ENCODE data around the gene GMDS. TPM values are rescaled to one million over a fixed set of nuclear protein-coding genes. Genes with fewer than 3 reads are reported as not detected.

Gene GMDS
- total RNA-seq, 2 experiments from 2014 or later = 36.6 to 42.8 TPM

DNA sequence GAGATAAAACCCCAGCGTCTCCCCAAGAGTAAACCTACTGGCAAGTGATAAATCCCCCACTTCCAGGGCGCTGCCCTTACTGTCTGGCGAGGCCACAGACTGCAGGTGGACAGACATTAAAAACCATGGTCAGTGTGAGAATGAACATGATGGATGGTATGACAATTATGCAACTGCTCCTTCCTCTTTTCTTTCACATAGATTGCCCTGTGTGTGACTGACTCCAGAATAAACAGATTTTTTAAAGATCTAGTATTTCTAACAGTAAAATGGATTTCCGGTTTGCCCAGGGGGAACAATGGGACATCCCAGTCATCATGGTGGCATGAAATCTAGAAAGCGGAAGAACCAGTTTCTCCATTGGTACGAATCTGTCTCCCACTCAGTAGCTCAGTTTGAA is 482.0 kb downstream of the GMDS start:
- H3K4me1 Mint-ChIP-seq (ENCODE audit: low read depth) = peaks cover 4% of the 10 kb centered on the region
- no peaks in the 10 kb centered on the region for H3K27me3 Mint-ChIP-seq
- no peaks in the 10 kb centered on the region for H3K9me3 Mint-ChIP-seq
- intact Hi-C loops (cut with micrococcal nuclease) = no loop called here
- DNase-seq (no peak), ATAC-seq (no peak)
- ChIA-PET CTCF (interaction anchor here (1.4 kb wide), 1 partner anchor 166 kb away, joined by 3 read pairs; no protein-coding TSS in a partner anchor), POLR2A (interaction anchor here (0.6 kb wide), 1 partner anchor 1360 kb away, joined by 3 read pairs; no protein-coding TSS in a partner anchor)
- TF ChIP-seq, protein P1, sequence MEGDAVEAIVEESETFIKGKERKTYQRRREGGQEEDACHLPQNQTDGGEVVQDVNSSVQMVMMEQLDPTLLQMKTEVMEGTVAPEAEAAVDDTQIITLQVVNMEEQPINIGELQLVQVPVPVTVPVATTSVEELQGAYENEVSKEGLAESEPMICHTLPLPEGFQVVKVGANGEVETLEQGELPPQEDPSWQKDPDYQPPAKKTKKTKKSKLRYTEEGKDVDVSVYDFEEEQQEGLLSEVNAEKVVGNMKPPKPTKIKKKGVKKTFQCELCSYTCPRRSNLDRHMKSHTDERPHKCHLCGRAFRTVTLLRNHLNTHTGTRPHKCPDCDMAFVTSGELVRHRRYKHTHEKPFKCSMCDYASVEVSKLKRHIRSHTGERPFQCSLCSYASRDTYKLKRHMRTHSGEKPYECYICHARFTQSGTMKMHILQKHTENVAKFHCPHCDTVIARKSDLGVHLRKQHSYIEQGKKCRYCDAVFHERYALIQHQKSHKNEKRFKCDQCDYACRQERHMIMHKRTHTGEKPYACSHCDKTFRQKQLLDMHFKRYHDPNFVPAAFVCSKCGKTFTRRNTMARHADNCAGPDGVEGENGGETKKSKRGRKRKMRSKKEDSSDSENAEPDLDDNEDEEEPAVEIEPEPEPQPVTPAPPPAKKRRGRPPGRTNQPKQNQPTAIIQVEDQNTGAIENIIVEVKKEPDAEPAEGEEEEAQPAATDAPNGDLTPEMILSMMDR (IDR thresholded peaks at IDR 0.05) = no peak
- H3K27ac Mint-ChIP-seq = no peak overlapping the region
- no peak overlapping the region for H3K4me3 Mint-ChIP-seq
- peaks cover 3% of the 10 kb centered on the region for H3K36me3 Mint-ChIP-seq (ENCODE audit: low read depth)

DNA sequence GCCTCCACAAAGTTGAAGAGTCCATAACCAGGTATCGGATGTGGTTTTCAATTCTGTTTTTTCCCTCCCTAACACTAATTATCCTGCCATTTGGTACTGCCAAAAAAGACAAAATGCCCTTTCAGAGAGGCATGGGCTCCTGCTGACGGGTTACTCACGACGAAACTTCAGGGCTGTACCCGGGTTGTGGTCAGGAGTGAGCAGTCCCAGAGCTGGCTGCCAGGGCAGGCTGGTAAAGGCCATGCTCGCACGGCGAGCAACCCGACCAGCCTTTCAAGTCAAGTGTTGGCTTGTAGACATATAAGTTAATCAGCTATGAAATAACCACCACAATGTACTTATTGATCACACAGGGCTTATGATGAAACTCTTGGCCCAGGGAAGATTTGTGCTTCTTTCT is 483.2 kb downstream of the GMDS start:
- H3K27ac Mint-ChIP-seq = no peak overlapping the region
- ATAC-seq (no peak), DNase-seq (no peak)
- no peaks in the 10 kb centered on the region for H3K9me3 Mint-ChIP-seq
- H3K4me1 Mint-ChIP-seq (ENCODE audit: low read depth) = no peaks in the 10 kb centered on the region
- intact Hi-C loops (cut with micrococcal nuclease) = no loop called here
- no peaks in the 10 kb centered on the region for H3K27me3 Mint-ChIP-seq
- peaks cover 3% of the 10 kb centered on the region for H3K36me3 Mint-ChIP-seq (ENCODE audit: low read depth)
- ChIA-PET POLR2A (no interaction called here), CTCF (no interaction called here)
- TF ChIP-seq, protein P1 (IDR thresholded peaks at IDR 0.05) = no peak
- no peak overlapping the region for H3K4me3 Mint-ChIP-seq

DNA sequence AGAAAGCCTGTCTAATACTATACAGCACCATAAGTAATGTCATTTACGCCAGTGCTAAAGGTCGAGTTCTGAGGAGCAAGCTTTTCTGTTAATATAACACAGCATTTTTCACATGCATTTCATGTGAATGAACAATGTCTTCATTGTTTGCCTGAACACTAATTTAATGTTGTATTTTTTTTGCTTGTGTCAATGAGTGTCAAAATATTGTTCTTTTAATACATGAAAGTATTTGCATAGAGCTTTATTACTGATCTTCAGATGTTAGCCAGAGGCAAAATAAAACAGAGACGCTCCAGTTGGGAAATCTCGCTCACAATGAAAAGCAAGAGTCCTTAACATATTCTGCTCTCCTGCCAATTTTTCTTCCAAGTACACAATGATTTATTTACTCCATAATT is 483.9 kb downstream of the GMDS start:
- H3K27me3 Mint-ChIP-seq = no peaks in the 10 kb centered on the region
- no peak overlapping the region for H3K27ac Mint-ChIP-seq
- intact Hi-C loops (cut with micrococcal nuclease) = no loop called here

DNA sequence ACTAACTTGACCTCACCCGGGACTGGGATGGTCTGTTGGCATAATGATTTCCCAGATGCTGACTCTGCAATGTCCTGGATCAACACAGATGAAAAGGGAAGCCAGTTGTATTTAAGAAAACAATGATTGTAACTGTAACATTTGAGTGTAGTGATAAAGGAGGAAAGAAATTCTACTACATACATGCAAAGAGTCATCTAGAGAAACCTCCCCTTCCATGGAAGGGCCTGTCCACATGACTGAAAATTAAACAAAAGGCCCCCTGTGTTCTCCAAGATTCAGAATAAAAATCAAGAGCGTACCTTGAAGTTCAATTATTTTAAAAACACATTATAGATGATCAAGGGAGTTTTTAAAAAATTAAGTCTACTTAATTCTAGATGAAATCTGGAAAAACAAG is 484.5 kb downstream of the GMDS start:
- TF ChIP-seq, protein P1 (IDR thresholded peaks at IDR 0.05) = no peak
- DNase-seq (no peak), ATAC-seq (no peak)
- peaks cover 3% of the 10 kb centered on the region for H3K36me3 Mint-ChIP-seq (ENCODE audit: low read depth)
- H3K9me3 Mint-ChIP-seq = peaks cover under 1% of the 10 kb centered on the region
- CTCF ChIA-PET = no interaction called here
- H3K27me3 Mint-ChIP-seq = no peaks in the 10 kb centered on the region
- intact Hi-C loops (cut with micrococcal nuclease) = no loop called here
- no peak overlapping the region for H3K4me3 Mint-ChIP-seq
- no peak overlapping the region for H3K27ac Mint-ChIP-seq
- POLR2A ChIA-PET = no interaction called here
- H3K4me1 Mint-ChIP-seq (ENCODE audit: low read depth) = no peaks in the 10 kb centered on the region

More for the DNA sequence above, 483.9 kb downstream of the GMDS start:
- peaks cover 3% of the 10 kb centered on the region for H3K36me3 Mint-ChIP-seq (ENCODE audit: low read depth)
- no peak for DNase-seq
- POLR2A ChIA-PET = no interaction called here
- TF ChIP-seq, protein P1 (IDR thresholded peaks at IDR 0.05) = no peak
- CTCF ChIA-PET = no interaction called here
- no peaks in the 10 kb centered on the region for H3K4me1 Mint-ChIP-seq (ENCODE audit: low read depth)
- no peak overlapping the region for H3K4me3 Mint-ChIP-seq
- no peaks in the 10 kb centered on the region for H3K9me3 Mint-ChIP-seq
- ATAC-seq = no peak

DNA sequence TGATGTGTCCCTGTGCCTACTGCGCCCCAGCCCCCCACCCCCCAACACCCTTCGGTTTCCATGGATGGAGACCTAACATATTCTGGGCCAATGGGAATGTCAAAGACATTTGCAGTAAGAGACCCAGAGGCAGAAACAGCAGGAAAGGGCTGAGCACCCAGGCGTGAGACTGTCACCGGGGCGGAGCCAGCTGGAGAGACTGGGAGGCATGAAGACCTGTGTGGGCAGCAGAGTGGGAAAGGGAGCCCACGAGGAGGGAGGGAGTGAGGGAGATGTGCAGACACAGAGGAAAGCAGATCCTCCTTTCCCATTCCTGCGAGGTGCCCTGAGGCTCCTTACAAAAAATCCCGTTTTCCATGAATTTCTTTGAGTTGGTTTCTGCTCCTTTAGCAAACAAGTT is 485.5 kb downstream of the GMDS start:
- Mint-ChIP-seq H3K9me3 (peaks cover 1% of the 10 kb centered on the region), H3K27ac (no peak overlapping the region), H3K27me3 (no peaks in the 10 kb centered on the region), H3K4me1 (ENCODE audit: low read depth) (no peaks in the 10 kb centered on the region), H3K4me3 (no peak overlapping the region), H3K36me3 (ENCODE audit: low read depth) (peaks cover 6% of the 10 kb centered on the region)
- no peak for ATAC-seq
- CTCF ChIA-PET = no interaction called here
- TF ChIP-seq, protein P1 (IDR thresholded peaks at IDR 0.05) = no peak
- POLR2A ChIA-PET = no interaction called here
- DNase-seq = no peak
- intact Hi-C loops (cut with micrococcal nuclease) = no loop called here
